ENCODE measurements around the gene OR10G7.
"Not testable (repeated sequence)": the region's sequence is repeated elsewhere in the genome, so short reads cannot be mapped to it uniquely, and the experiment has no call there.

OR10G7 gene

DNA sequence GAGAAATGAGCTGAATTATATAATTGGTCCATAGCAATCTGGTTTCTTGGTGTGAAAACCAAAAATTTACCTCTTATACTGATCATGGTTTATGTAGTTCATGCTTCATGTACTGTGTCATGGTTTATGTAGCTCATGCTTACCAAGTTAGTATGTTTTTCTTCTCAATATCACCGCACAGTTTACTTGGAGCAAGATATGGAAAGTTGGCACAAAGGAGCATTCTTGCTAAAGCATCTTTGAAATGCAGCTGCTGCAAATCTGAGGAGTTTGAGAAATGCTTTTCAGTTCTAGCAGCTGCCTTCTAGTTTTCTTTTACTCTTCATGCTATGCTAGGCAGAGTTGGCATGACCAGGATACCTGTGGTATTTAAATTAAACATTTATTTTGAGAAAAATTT, 4.5 kb downstream of the OR10G7 start:
- no peak for TF ChIP-seq EZH2phosphoT487 (IDR thresholded peaks at IDR 0.05; ENCODE audit: borderline replicate concordance)
- TF ChIP-seq CTCF (conservative IDR thresholded peaks at IDR 0.05; ENCODE audit: low read length) = no peak
- Histone ChIP-seq H3K27me3 (ENCODE audit: insufficient read depth, low read length, poor library complexity, severe bottlenecking) (no peaks in the 10 kb centered on the region), H3K4me2 (ENCODE audit: low read depth, low read length, poor library complexity, severe bottlenecking) (no peak overlapping the region), H4K20me1 (ENCODE audit: insufficient read depth, low read length, poor library complexity, severe bottlenecking) (no peaks in the 10 kb centered on the region), H2AFZ (ENCODE audit: low read length) (no peak overlapping the region), H3K9me2 (replicated peaks; ENCODE audit: low read depth, low read length) (no peaks in the 10 kb centered on the region), H3K4me1 (ENCODE audit: insufficient read depth, low read length, poor library complexity, severe bottlenecking) (no peaks in the 10 kb centered on the region), H3F3A (ENCODE audit: low read depth) (no peaks in the 10 kb centered on the region), H3K9me3 (ENCODE audit: insufficient read depth, low read depth, low read length) (no peaks in the 10 kb centered on the region), H3K4me3 (ENCODE audit: low read length, poor library complexity, severe bottlenecking) (no peak overlapping the region), H3K9ac (ENCODE audit: low read depth, low read length, poor library complexity, severe bottlenecking) (no peak overlapping the region), H3K79me2 (ENCODE audit: insufficient read depth, low read length) (no peaks in the 10 kb centered on the region), H3K36me3 (ENCODE audit: insufficient read depth, low read length) (no peaks in the 10 kb centered on the region)

DNA sequence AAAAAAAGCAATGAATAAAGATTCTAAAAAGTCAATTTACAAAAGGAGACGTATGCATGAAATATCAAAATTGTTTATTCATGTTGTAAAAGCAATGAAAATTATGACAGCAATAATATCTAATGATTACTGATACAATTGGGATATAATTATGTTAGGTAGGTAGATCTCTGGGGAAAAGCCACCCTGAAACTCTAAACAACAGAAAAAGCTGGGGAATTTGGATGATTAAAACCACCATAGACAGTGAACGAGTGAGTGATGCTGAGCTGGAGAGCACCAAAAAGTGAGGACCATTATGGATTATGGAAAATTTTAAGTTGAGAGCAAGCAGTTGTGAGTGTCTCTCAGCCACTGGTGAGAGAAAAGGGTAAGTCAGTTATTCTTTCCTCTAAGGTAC, 14.6 kb downstream of the OR10G7 start, which contains the start of gene OR10G8:
Gene OR10G8 (plus strand): TSS at position 301 of the 400 bp plus-strand sequence. CDS start 2,825 bp downstream, outside the sequence.
- TF ChIP-seq EZH2phosphoT487 (IDR thresholded peaks at IDR 0.05; ENCODE audit: borderline replicate concordance) (no peak), CTCF (conservative IDR thresholded peaks at IDR 0.05; ENCODE audit: low read length) (no peak)
- Histone ChIP-seq H3K4me1 (ENCODE audit: insufficient read depth, low read length, poor library complexity, severe bottlenecking) (no peaks in the 10 kb centered on the region), H3K36me3 (ENCODE audit: insufficient read depth, low read length) (no peaks in the 10 kb centered on the region), H2AFZ (ENCODE audit: low read length) (no peak within 1 kb of the TSS), H3F3A (ENCODE audit: low read depth) (no peaks in the 10 kb centered on the region), H4K20me1 (ENCODE audit: insufficient read depth, low read length, poor library complexity, severe bottlenecking) (no peaks in the 10 kb centered on the region), H3K4me3 (ENCODE audit: low read length, poor library complexity, severe bottlenecking) (no peak within 1 kb of the TSS), H3K9me3 (ENCODE audit: insufficient read depth, low read depth, low read length) (no peaks in the 10 kb centered on the region), H3K27me3 (ENCODE audit: insufficient read depth, low read length, poor library complexity, severe bottlenecking) (no peaks in the 10 kb centered on the region), H3K79me2 (ENCODE audit: insufficient read depth, low read length) (no peaks in the 10 kb centered on the region), H3K9me2 (replicated peaks; ENCODE audit: low read depth, low read length) (no peaks in the 10 kb centered on the region), H3K4me2 (ENCODE audit: low read depth, low read length, poor library complexity, severe bottlenecking) (no peak within 1 kb of the TSS), H3K9ac (ENCODE audit: low read depth, low read length, poor library complexity, severe bottlenecking) (no peak within 1 kb of the TSS)

GRCh38 chr11:124015837-124016236, 25.3 kb downstream of the OR10G7 start:
- H3K9me2 ChIP-seq (replicated peaks; ENCODE audit: low read depth, low read length); H3K4me1 ChIP-seq (ENCODE audit: insufficient read depth, low read length, poor library complexity, severe bottlenecking); H3K4me3 ChIP-seq (ENCODE audit: low read length, poor library complexity, severe bottlenecking); H3F3A ChIP-seq (ENCODE audit: low read depth); H3K4me2 ChIP-seq (ENCODE audit: low read depth, low read length, poor library complexity, severe bottlenecking); H3K27me3 ChIP-seq (ENCODE audit: insufficient read depth, low read length, poor library complexity, severe bottlenecking); H3K9me3 ChIP-seq (ENCODE audit: insufficient read depth, low read depth, low read length); H2AFZ ChIP-seq (ENCODE audit: low read length); H3K36me3 ChIP-seq (ENCODE audit: insufficient read depth, low read length); H3K9ac ChIP-seq (ENCODE audit: low read depth, low read length, poor library complexity, severe bottlenecking); H4K20me1 ChIP-seq (ENCODE audit: insufficient read depth, low read length, poor library complexity, severe bottlenecking); H3K79me2 ChIP-seq (ENCODE audit: insufficient read depth, low read length): not testable (repeated sequence)

DNA sequence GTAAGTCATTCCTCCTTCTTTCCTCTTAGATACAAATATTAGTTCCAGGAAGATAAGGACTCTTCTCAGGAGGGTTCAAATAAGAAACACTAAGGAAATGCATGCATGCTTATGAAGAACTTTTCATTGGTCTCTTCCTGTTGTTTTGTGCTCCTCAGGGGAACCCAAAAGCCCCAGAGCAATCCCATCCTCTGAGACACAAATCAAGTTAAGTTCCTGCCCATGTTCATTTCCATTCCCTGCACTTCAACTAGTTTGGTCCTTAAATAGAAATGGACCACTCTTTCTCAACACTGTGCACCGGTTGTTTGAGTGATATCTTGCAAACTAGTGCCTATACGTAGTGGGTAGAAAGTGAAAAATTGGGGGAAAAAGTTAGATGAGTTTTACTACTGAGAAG, 28.4 kb downstream of the OR10G7 start, which contains the start of gene OR10G4:
Gene OR10G4 (plus strand): TSS at position 301 of the 400 bp plus-strand sequence. CDS start 2,578 bp downstream, outside the sequence.
- Histone ChIP-seq H3K9me3 (ENCODE audit: insufficient read depth, low read depth, low read length) (no peaks in the 10 kb centered on the region), H3K36me3 (ENCODE audit: insufficient read depth, low read length) (no peaks in the 10 kb centered on the region), H3K79me2 (ENCODE audit: insufficient read depth, low read length) (no peaks in the 10 kb centered on the region), H3K9ac (ENCODE audit: low read depth, low read length, poor library complexity, severe bottlenecking) (no peak within 1 kb of the TSS), H3K27me3 (ENCODE audit: insufficient read depth, low read length, poor library complexity, severe bottlenecking) (no peaks in the 10 kb centered on the region), H3K4me3 (ENCODE audit: low read length, poor library complexity, severe bottlenecking) (no peak within 1 kb of the TSS), H3F3A (ENCODE audit: low read depth) (no peaks in the 10 kb centered on the region), H3K4me1 (ENCODE audit: insufficient read depth, low read length, poor library complexity, severe bottlenecking) (no peaks in the 10 kb centered on the region), H3K9me2 (replicated peaks; ENCODE audit: low read depth, low read length) (no peaks in the 10 kb centered on the region), H4K20me1 (ENCODE audit: insufficient read depth, low read length, poor library complexity, severe bottlenecking) (no peaks in the 10 kb centered on the region), H2AFZ (ENCODE audit: low read length) (no peak within 1 kb of the TSS), H3K4me2 (ENCODE audit: low read depth, low read length, poor library complexity, severe bottlenecking) (no peak within 1 kb of the TSS)
- TF ChIP-seq CTCF (conservative IDR thresholded peaks at IDR 0.05; ENCODE audit: low read length) (no peak), EZH2phosphoT487 (IDR thresholded peaks at IDR 0.05; ENCODE audit: borderline replicate concordance) (no peak)

Measured in Loucy (cell line).